GM12892 (cell line): Measurements from ENCODE around the gene GRK3.

Experiments
- DNase-seq: peaks from one replicate; pipeline ENCODE4 v3.0.0; 2011; ENCODE audit not compliant: insufficient read length
- FAIRE-seq: peaks from 2 replicates; lab custom pipeline; 2011; peaks lifted over from hg19 to GRCh38; lab: Jason Lieb, UNC
- POLR2A ChIP-seq: IDR thresholded peaks from 2 replicates; pipeline ENCODE4 v1.6.1; 2011; ENCODE audit warnings: low read depth, low read length, control low read depth
- POLR2AphosphoS5 ChIP-seq: IDR thresholded peaks from 2 replicates; pipeline ENCODE4 v1.6.1; 2011; ENCODE audit warnings: low read depth, low read length, control low read depth
- TAF1 ChIP-seq: IDR thresholded peaks from 2 replicates; pipeline ENCODE4 v1.6.1; 2011; ENCODE audit warnings: low read depth, mild to moderate bottlenecking, control low read depth, low read length, borderline replicate concordance

Gene GRK3

DNA sequence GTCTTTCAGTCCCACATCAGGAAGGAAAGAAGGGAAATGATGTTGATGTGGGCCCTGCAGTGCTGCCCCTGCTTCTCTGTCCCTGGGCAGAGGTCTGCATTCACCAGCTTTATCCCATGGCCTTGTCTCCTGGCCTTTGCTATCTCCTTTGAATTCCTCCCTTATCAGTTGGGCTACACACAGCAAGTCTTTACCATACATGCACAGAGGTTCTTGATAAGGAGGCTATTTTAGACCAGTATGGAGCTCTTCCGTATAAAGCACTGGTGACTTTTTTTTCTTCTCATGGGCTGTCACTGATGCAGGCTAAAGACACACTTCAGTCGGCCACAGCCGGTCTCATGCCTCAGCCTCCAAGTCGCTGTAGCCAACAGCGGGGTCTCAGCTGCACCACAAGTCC lies 197.7 kb downstream of the GRK3 start:
- no peak for DNase-seq
- no peak for TF ChIP-seq POLR2A
- FAIRE-seq: no peak

DNA sequence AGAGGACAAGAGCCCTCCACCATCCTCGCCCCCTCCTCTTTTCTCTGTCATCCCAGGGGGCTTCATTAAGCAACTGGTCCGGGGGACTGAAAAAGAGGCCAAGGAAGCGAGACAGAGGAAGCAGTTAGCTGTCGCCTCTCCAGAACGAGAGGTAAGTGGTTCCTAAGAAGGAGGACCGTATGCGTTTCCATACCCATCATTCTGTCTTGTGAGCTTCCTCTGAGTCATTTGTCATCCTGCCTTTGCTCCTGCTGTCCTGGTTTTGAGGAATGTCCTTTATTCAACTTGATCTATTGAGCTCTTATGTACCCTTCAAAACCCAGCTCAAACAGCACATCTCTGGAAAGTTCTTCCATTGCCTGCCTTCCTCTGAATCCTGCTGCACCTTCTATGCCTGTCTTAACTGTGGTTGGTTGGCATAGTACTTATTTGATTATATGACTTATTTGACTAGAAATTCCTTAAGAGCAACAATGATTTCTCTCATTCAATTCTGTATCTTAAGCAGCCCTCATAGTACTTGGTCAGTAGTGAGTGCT lies 198.8 kb downstream of the GRK3 start:
- TF ChIP-seq TAF1 (no peak), POLR2A (no peak), POLR2AphosphoS5 (no peak)
- DNase-seq: no peak
- FAIRE-seq: no peak

DNA sequence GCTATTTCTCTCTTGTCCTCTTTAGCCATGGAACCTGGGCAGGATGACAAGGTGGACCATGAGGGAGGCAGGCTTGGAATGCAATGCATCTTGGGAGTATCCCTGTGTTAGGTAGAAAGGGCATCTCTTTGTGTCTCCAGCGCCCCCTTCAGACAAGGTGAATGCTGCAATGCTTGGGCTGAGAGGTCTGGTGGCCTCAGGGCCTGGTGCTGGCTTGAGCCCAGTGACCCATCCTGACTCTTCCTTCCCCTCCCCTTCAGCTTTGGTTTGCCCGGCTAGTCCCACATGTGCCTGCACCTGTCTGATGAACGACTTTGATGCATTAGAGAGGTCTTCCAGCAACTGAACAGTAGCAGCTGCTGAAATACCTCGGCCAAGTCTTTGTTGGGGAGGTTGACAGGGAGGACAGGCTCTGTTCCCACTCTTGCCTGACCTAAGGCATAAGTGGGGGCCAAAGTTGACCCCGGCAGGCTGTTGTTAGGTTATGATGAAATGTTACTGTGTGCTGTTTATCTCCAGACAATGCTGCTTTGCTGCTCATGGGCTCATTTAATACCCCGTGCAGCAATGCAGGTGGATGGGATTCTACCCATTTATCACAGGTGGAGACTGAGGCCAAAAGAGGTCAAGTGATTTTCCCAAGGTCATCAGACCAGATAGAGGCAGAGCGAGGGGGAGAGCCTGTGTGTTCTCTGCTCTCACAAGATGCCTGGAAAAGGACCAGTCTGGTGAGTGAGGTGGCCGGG lies 200.0 kb downstream of the GRK3 start:
- no peak for TF ChIP-seq POLR2A
- no peak for TF ChIP-seq POLR2AphosphoS5
- no peak for TF ChIP-seq TAF1
- FAIRE-seq: no peak
- no peak for DNase-seq

DNA sequence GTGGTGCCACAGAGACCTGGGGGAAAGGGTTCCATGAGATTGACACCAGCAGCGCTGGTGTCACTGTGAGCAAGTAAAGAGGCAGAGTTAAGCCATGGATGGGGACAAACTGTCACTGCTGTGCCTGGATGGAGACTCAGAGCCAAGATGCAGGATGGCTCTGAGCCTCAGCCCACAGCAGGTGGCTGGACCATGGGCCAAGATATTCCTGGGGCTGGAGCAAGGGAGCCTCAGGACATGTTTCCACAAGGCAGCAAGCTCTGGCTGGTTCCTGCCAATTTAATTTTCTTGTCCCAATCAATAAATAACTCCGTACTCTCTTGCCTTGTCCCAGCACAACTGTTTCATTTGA lies 200.5 kb downstream of the GRK3 start:
- DNase-seq: no peak
- FAIRE-seq: no peak
- TF ChIP-seq POLR2AphosphoS5 (no peak), TAF1 (no peak), POLR2A (no peak)

DNA sequence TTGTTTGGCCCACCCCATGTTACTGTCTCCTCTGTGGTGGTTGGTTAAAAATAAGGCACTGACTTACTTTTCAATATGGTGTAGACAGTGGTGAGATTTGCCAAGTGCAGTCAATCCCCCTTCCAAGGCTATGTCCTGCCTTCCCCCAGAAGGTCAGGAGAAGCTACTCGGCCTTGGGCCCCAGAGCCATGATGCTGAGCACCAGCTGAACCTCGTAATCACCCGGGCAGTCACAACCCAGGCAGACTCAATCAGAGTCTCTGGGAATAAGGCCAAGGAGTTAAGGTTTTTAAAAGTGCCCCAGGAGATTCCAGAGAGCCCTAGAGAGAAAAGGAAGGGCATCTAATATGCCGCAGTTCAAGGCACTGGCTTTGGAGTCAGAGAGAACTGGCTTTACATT lies 201.3 kb downstream of the GRK3 start:
- FAIRE-seq: no peak
- TF ChIP-seq POLR2AphosphoS5 (no peak), TAF1 (no peak), POLR2A (no peak)
- DNase-seq: no peak

DNA sequence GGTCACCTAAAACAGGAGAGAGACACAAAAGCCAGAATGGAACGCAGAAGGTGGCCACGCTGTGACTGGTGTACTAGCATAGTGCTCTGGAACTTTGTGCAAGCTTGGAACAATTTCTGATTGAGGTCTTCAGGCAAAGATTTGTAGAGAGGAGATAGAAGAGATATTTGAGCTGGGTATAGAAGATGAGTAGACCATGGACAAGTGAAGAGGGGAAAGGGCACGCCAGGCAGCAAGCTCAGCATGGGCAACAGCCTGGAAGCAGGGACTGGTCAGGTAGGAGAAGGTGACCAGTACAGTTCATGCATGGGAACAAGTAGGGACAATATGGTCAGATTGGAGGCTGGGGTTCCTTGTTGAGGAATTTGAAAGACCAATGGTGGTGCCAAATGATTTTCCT lies 201.9 kb downstream of the GRK3 start:
- no peak for FAIRE-seq
- no peak for DNase-seq
- TF ChIP-seq POLR2AphosphoS5 (no peak), POLR2A (no peak), TAF1 (no peak)

DNA sequence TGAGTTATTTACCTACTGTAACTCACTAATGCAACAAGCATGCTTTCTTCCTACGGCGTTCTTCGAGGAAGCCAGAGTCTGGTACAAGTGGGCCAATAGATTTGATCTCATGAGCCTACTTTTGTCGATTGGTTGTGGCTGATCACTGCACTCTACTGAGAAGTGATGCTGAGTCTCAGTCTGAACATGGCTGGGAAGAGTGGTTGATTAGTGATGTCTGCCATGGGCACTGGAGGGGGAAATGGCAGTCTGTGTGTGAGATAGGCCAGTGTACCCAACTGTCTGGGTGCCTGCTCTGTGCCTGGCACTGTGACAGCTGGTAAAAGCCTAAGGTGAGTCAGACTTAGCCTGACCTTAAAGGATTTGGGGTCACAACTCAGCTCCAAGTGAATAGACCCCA lies 205.9 kb downstream of the GRK3 start:
- TF ChIP-seq POLR2AphosphoS5 (no peak), POLR2A (no peak), TAF1 (no peak)

DNA sequence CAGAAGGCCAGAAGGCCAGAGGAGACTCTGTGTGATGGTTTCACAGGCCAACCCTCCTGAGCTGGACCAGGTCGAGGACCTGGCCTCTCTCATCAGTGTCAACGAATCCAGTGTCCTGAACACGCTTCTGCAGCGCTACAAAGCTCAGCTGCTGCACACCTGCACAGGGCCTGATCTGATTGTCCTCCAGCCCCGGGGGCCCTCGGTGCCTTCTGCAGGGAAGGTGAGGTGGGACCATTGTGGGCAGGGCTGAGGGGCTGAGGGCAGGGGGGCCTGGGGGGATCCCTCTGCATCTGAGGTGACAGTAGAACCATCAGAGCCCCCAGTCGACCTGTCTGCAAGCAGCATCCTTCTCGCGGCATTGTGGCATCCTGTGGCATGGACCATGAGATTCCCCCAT lies 207.8 kb downstream of the GRK3 start:
- no peak for DNase-seq
- FAIRE-seq: no peak
- TF ChIP-seq TAF1 (no peak), POLR2AphosphoS5 (no peak), POLR2A (no peak)

More for the DNA sequence above, 205.9 kb downstream of the GRK3 start:
- no peak for FAIRE-seq
- no peak for DNase-seq

DNA sequence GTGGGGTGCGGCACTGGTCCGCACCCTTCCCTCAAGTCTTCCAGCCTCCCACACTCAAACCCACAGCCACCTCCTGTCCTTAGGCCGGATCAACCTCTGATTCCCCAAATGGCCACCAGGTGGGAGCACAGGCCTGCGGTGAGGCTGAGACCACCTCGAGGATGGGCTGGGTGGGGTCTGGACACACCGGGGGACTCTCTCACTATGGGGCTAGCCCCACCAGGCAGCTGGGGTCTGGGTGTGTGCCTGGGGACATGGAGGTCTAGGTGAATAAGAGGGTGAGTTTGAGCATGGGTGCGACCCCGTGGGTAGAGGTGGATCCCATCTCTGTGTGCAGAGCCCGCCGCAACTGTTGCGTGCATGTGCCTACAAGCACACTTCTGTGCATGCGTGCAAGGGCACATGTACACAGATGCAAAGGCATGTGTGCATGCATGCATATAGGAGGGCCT lies 210.1 kb downstream of the GRK3 start:
- FAIRE-seq: no peak

DNA sequence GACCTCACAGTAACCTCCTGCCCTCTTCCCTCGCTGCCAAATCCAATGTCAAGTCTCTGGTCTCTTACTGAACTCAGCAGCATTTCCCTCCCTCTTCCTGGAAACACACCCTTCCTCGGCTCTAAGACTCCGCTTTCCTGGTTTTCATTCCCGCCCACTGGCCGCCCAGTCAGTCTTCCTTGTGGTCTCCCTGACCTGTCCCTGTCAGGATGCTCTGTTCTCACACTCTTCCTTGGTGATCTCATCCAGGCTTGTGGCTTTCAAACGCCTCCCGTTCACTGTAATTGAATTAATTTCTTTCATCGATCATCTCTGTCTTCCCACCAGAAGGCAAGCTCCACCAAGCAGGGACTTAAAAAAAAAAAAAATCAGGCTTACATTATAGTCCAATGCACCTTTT lies 211.1 kb downstream of the GRK3 start:
- TF ChIP-seq POLR2A (no peak), TAF1 (no peak), POLR2AphosphoS5 (no peak)
- DNase-seq: no peak
- no peak for FAIRE-seq

More for the DNA sequence above, 210.1 kb downstream of the GRK3 start:
- no peak for DNase-seq
- TF ChIP-seq TAF1 (no peak), POLR2A (no peak), POLR2AphosphoS5 (no peak)

DNA sequence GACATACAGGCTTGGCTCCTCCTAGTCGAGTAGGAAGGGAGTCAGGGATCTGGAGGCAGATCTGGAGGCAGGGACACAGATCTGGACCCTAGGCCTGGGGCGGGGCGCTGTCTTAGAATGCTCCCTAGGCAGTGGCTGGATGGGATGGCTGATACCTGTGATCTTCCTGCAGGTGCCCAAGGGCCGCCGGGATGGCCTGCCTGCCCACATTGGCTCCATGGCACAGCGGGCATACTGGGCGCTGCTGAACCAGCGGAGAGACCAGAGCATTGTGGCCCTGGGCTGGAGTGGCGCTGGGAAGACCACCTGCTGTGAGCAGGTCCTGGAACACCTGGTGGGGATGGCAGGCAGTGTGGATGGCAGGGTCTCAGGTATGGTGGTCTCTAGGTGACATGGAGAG lies 212.9 kb downstream of the GRK3 start:
- DNase-seq (no peak), FAIRE-seq (no peak)
- TF ChIP-seq POLR2AphosphoS5: no peak
- TF ChIP-seq POLR2A: no peak
- no peak for TF ChIP-seq TAF1

DNA sequence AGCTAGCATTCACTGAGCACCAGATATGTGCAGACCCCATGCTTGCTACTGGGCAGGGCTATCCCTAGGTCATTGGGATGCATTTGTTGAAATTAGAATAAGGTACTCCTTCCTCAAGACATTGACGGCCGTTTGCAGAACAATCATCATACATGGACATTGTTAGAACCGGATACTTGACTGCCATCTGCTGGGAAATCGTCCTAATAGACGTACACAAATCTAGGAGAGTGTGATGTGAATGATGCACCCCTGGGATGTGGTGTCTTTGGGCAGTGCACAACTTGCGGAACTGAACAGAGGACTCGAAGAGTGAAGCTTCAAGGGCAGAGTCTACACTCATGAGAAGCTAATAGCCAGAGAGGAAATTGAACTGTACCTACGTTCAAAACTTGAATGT lies 213.4 kb downstream of the GRK3 start:
- TF ChIP-seq POLR2AphosphoS5 (no peak), TAF1 (no peak), POLR2A (no peak)
- FAIRE-seq (peak; percentile 27), DNase-seq (no peak)
